NOMO-1 (cell line): ENCODE results near the gene CELSR1.

Experiments used
- DNase-seq, 2 experiments: peaks; one replicate each; lab custom pipeline; 2025; ENCODE audit not compliant: unreplicated experiment in 2 of 2; lab: John Stamatoyannopoulos, UW

CELSR1 gene

DNA sequence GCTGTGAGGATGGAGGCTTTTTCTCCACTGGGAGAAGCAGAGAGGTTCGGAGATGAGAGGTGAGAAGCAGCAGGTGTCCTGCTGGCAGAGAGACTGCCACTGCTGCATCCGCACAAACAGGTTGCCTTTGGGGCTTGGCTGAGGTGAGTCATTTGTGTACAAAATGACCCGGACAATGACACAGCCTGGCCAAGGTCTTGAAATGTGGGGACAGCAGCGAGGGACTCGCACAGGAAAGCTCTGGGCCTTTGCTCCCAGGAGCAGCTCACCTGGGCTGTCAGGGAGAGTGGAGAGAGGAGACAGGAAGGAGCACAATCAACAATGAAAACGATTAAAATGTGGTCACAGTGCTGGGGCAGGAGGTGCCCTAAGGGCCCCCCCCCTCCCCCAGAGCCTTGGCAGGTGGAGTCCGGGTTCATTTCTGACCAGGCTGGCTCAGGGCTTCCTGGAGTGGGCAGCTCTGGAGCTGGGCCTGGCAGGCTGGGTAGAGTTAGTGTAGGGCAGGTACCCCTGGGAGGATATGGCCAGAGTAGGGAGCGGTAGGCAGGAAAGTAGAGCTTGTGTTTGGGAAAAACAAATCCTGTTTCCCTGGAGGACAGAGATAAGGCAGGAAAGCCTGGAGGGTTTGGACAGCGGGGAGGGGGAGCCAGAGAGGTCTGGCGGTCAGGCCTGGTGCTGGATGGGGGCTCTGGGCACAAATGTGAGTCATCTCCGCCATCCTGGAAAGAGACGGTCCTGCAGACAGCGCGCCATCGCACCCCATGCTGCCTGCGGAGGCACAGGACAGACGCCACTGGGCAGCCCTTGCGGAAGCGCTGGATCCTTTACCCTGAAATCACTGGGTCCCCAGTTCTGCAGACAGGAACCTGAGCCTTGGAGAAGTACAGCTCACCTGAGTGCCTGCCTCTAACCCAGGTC lies 37.8 kb upstream of the CELSR1 start:
- no peak for DNase-seq

- DNase-seq: no peak
These were observed 37.1 kb upstream of the CELSR1 start for GRCh38 chr22:46574438-46574992.

DNA sequence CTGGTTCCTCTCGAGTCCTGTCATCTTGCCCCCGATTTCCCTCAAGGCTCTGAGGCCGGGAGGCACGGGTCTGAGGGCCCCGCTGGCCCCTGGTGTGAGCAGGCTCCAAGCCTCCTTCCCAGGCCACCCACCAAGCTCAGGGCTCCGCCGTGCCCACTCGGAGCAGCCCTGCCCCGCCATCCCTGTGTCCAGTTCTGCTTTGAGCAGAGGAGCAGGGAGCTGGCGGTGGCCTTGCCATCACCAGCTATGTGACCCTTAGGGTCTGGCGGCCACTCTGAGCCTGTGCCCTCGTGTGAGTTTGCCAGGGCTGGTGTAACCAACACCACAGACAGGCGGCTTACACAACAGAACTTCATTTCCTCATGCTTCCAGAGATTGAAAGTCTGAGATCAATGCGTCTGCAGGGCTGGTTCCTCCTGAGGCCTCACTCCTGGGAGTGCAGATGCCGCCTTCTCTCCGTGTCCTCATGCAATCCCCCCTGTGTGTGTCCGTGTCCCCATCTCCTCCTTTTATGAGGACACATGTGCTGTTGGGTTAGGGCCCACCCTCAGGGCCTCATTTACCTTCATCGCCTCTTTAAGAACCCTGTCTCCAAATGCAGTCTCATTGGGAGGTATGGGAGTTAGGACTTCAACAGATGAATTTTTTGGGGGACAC lies 36.5 kb upstream of the CELSR1 start:
- peak; percentile 70 to 80 for DNase-seq

GRCh38 chr22:46572911-46573780 lies 35.7 kb upstream of the CELSR1 start:
- no peak for DNase-seq

DNA sequence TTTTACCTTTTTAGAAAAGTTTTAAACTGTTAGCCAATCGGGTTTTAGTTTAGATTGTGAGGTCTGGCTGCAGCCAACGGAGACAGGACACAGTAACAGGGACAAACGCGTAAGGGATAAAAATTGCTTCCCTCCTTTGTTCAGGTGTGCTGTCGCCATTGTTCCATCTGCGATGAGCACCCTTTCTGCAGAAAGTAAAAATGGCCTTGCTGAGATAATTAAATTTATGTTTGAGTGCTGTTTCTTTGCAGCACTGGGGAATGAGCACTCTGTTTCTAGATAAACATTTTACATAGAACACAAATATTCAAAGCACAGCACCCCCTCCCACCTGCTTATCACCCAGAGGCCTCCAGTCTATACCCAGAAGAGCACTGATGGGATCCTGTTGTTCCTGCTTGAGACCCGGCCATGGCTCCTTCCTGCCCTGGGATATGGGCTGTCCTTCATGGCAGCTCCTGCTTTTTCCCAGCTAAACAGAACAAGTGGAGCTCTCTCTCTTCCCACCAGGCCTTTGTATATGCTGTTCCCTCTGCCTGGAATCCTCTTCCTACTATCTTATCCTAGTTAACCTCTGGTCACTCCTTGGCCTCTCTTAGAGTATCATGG lies 34.3 kb upstream of the CELSR1 start:
- DNase-seq: no peak

DNA sequence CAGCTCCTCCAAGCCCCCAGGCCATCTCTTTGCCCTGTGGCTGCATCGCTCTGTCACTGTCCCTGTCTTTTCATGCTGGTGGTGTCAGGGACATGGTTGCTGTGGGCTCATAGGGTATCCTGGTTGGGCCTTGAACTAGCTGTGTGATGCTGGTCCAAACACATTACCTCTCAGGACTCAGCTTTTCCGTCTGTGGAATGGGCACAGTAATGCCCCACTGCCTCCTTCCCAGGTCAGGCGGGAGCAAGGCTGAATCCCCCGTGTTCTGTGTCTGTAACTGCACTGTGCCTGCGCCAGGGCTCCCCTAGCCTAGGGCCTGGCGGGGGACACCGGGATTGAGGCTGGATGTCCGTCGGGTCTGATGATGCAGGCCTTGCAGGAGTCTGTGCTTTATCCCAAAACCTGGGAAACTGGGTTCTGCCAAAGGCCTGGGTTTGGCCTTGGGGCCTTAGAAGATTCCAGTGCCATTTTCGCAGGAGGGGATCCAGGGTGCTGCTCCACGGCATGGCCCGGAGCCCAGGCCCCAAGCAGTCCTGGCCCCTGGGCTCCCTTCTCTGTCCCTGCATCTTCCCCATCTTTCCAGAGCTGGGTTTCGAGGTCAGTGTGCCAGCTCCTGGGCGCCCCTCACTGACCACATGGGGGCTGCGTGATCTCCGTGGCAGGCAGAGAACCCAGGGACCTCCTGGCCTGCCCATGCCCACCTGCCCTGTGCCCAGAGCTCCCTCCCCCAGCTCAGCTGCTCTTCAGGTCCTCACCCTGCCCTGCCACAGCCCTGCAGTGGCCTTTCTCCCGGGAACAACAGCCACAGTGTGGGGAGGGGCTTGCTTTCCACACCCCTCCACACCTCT lies 32.7 kb upstream of the CELSR1 start:
- DNase-seq: no peak

- no peak for DNase-seq
These were observed 31.8 kb upstream of the CELSR1 start for GRCh38 chr22:46569055-46569847.

GRCh38 chr22:46568102-46568809 lies 30.8 kb upstream of the CELSR1 start:
- no peak for DNase-seq

DNA sequence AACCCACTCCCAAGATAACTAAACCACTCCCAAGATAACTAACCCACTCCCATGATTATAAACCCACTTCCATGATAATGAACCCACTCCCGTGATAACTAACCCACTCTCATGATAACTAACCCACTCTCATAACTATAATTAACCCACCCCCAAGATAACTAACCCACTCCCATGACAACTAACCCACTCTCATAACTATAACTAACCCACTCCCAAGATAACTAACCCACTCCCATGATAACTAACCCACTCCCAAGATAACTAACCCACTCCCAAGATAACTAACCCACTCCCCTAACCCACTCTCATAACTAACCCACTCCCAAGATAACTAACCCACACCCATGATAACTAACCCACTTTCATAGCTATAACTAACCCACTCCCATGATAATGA lies 30.1 kb upstream of the CELSR1 start:
- no peak for DNase-seq

GRCh38 chr22:46564084-46564714 lies 26.8 kb upstream of the CELSR1 start:
- DNase-seq: no peak

DNA sequence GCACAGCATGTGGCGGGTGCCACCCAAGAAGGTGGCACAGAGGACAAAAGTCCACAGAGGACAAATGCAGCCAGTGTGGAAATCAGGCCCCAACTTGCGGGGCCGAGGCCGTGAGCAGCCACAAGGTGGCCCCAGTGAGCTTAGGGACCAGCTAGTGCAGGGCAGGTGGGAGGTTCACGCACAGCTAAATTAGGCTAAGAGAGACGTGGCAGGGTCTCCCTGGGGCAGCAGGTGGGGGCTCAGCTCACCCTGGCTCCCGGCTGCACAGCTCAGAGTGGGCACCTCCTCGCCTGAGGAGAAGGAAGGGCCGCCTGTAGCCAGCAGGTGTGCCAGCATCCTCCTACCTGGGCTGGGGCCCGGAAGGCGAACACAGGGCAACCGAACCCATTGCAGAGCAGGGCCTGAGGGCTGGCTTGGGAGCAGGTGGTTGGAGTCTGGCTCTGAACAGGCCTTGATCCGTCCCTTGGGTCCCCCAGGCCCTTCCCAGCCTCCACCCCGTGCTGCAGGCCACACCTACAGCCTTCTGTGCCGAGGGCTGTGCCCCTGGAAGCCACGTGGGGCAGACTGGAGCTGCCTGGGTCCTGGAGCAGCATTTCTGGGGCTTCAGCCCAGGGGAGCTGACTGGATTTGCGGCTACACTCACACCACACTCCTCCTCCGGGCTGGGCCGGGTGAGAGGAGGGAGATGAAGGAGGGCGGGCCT lies 26.1 kb upstream of the CELSR1 start:
- DNase-seq: peak; percentile 52 to 65

DNA sequence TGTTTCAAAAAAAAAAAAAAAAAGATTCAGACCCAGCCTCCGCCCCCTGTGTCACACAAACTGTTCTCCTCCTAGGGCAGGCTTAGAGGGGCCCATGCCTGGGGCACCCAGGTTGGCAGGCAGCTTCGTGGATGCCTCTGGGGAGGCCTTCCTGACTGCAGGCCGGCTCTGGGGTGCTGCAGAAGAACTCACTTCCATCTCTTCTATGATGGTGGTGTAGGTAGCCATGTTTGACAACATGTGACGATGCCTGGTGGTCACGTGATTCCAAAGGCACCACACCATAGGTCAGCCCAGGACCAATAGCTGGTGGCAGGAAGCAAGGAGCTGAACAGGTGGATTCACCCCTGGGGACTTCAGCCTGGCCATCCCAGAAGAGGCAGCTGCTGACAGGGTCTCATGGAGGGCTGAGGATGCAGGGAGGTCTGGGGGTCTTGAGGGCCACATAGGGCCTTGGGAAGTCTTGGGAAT lies 24.1 kb upstream of the CELSR1 start:
- peak; percentile 75 to 86 for DNase-seq

DNA sequence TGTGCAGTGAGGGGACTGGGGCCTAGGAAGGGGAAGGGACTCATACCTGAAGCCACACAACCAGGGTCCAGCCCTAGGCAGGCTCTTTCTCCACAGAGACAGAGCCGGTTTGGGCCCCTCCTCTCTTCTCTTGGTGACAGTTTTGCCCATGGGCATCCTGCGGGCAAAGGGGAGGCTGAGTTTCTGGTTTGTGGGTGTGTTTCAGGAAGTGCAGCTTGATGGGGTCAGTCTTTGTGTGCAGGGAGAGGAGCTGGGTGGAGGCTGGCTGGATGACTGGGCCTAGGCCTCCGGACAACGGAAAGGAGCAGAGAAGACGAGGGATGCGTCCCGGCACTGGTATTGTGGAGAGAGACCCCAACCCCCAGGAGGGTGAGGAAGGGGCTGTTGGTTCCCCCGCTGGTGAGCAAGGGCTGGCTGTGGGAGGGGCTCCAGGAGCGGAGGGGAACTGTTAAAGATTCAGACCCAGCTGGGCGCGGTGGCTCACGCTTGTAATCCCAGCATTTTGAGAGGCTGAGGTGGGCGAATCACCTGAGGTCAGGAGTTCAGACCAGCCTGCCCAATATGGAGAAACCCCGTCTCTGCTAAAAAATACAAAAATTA lies 23.4 kb upstream of the CELSR1 start:
- no peak for DNase-seq

DNA sequence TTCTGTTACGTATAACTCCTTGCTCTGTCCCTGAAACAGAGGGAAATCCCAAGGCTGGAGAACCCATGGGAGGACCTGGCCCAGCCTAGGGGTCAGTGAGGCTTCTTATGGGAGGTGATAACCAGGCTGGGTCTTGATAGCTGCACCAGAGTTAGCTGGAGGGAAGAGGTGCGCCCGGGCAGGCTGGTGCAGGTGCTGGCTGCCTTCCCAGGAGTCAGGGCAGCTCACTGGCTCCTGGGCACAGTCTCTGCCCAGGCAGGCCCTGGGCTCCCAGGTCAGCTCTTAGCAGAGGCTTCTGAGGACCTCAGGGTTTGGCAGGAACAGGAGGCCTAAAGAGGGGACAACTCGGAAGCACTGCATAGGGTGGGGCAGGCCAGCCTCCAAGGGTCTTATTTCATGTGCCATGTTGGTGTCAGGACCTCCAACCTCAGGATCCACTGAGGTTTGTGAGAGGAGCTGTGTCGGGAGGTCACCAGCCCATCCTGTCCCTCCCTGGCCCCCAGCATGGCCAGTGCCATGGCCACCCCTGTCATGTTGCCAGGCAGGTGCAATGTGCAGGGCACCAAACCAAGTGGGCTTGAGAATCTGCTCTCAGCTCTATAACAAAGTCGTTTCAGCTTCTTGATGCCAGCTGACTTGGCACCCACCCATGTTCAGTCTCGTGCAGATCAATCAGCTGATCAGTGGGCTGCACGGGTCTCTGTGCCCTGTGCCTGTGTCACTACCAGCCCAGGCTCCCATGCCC lies 20.5 kb upstream of the CELSR1 start:
- DNase-seq: no peak

DNA sequence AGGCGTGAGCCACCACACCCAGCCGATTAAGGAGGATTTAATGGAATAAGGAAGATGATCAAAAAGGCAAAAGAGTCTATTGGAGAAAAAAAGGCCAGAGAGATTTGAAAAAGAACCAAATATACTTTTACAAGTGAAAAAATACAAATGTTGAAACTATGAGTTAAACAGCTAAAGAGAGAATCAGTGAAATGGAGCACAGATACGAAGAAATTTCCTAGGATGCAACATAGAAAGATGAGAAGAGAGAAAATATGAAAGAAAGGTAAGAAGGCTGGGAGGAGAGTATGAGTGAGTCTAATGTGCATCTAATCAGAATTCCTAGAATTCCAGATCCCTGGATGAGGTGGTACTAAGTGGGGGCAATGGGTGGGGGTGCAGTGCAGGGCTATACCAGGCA lies 19.4 kb upstream of the CELSR1 start:
- DNase-seq: no peak

- DNase-seq: no peak
These were observed 15.8 kb upstream of the CELSR1 start for GRCh38 chr22:46553189-46553588.
